ENCODE data around the gene TNKS1BP1. TPM values are rescaled to one million over a fixed set of nuclear protein-coding genes. Genes with fewer than 3 reads are reported as not detected.

The TNKS1BP1 gene
- total RNA-seq, 4 donors from 2014 or later: 74.3 to 122 (median 119) TPM

DNA sequence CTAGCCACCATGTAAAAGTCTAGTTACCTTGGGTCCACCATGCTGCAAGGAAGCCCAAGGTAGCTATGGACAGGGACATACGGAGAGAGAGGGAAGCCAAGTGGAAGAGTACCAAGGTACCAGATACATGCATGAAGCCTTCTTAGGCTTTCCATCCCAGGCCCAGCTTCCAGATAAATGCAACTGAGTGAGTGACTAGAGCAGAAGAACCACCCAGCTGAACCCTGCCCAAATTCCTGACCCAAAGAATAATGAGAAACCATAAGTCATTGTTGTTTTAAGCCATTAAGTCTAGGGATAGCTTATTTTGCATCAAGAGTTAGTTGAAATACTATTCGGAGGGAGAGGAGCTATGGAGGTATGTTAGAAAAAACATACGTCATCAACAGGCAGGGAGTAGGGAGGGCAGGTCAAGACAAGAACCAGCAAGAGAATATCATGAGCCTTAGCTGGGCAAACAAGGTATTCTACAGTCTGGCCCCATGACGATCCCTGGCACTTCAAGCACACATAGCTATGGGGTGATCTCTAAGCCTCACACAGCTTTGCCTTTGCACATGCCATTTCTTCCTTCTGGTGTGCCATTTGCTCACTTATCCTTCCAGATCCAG is 51.2 kb downstream of the TNKS1BP1 start:
- TF ChIP-seq CTCF (IDR thresholded peaks at IDR 0.05) (no peak), POLR2A (IDR thresholded peaks at IDR 0.05) (no peak), POLR2AphosphoS5 (IDR thresholded peaks at IDR 0.05) (no peak), EP300 (IDR thresholded peaks at IDR 0.05; ENCODE audit: low read depth) (no peak)
- no peak for DNase-seq
- Histone ChIP-seq H3K9me3 (no peaks in the 10 kb centered on the region), H3K36me3 (no peaks in the 10 kb centered on the region), H3K27me3 (no peaks in the 10 kb centered on the region), H3K4me1 (peaks cover 8 to 22% (median 13%) of the 10 kb centered on the region in 4 donors), H3K27ac (no peak overlapping the region), H3K4me3 (no peak overlapping the region)
- WGBS, 2 donors (ENCODE audit: low coverage in 1 of 2): 95 to 96% methylated on average over 4 of the region's 4 CpGs
- intact Hi-C loops (cut with DNase I; ENCODE audit: low total_unique reads): no loop called here
- in situ Hi-C loops (cut with MboI; ENCODE audit: low pct_ligation_motif_present in 1 of 4, low pct_unique_long_range_greater_than_20kb in 1 of 4, low sequenced_read_pairs in 3 of 4): loop anchor here in 1 of 4 donors (25.0 kb wide), 1 partner anchor 436 kb away; no protein-coding TSS in a partner anchor

GRCh38 chr11:57269571-57270021 is 55.2 kb downstream of the TNKS1BP1 start:
- no peaks in the 10 kb centered on the region for H3K27me3 ChIP-seq
- H3K9me3 ChIP-seq: peaks cover 0 to 9% of the 10 kb centered on the region in 2 donors
- 29% methylated on average over 3 of the region's 3 CpGs; no CpG with 5 or more reads in 1 of the 2 donors for WGBS, 2 donors (ENCODE audit: low coverage in 1 of 2)
- no peak overlapping the region for H3K4me3 ChIP-seq
- no peak overlapping the region for H3K27ac ChIP-seq
- peaks cover 0 to 8% (median 0%) of the 10 kb centered on the region in 4 donors for H3K4me1 ChIP-seq
- in situ Hi-C loops (cut with MboI; ENCODE audit: low pct_ligation_motif_present in 1 of 4, low pct_unique_long_range_greater_than_20kb in 1 of 4, low sequenced_read_pairs in 3 of 4) (loop anchor here in 1 of 4 donors (25.0 kb wide), 1 partner anchor 432 kb away; no protein-coding TSS in a partner anchor), intact Hi-C loops (cut with DNase I; ENCODE audit: low total_unique reads) (no loop called here)
- TF ChIP-seq EP300 (IDR thresholded peaks at IDR 0.05; ENCODE audit: low read depth) (no peak), CTCF (IDR thresholded peaks at IDR 0.05) (no peak), POLR2A (IDR thresholded peaks at IDR 0.05) (no peak), POLR2AphosphoS5 (IDR thresholded peaks at IDR 0.05) (no peak)
- DNase-seq: no peak
- no peaks in the 10 kb centered on the region for H3K36me3 ChIP-seq

DNA sequence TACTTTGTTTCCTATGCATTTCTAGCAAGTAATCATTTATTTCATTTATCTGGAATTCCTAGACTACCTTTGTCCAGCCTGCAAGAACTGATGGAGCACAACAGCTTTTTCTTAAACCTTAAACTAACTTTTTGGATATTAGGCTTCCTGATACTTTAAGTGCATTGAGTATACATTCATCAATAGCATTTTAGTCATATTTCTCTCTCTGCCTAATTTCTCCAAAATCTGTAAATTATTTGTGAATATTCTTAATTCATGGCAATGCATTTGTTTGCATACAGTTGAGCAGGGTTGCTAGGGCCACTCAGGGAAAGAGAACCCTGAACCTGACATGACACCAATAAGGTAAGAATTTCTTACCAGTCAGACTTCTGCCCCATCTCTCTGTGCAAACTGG is 58.6 kb downstream of the TNKS1BP1 start:
- Histone ChIP-seq H3K36me3 (no peaks in the 10 kb centered on the region), H3K4me3 (no peak overlapping the region), H3K9me3 (peaks cover 0 to 9% of the 10 kb centered on the region in 2 donors), H3K27ac (no peak overlapping the region), H3K27me3 (no peaks in the 10 kb centered on the region), H3K4me1 (peaks cover 0 to 8% (median 0%) of the 10 kb centered on the region in 4 donors)
- no peak for DNase-seq
- in situ Hi-C loops (cut with MboI; ENCODE audit: low pct_ligation_motif_present in 1 of 4, low pct_unique_long_range_greater_than_20kb in 1 of 4, low sequenced_read_pairs in 3 of 4): loop anchor here in 1 of 4 donors (25.0 kb wide), 1 partner anchor 429 kb away; no protein-coding TSS in a partner anchor
- intact Hi-C loops (cut with DNase I; ENCODE audit: low total_unique reads): no loop called here
- no peak for TF ChIP-seq EP300 (IDR thresholded peaks at IDR 0.05; ENCODE audit: low read depth)

GRCh38 chr11:57263351-57263750 is 61.4 kb downstream of the TNKS1BP1 start:
- Histone ChIP-seq H3K36me3 (no peaks in the 10 kb centered on the region), H3K4me1 (no peaks in the 10 kb centered on the region), H3K27me3 (no peaks in the 10 kb centered on the region), H3K9me3 (peaks cover 0 to 9% of the 10 kb centered on the region in 2 donors), H3K4me3 (no peak overlapping the region), H3K27ac (no peak overlapping the region)
- no peak for DNase-seq
- intact Hi-C loops (cut with DNase I; ENCODE audit: low total_unique reads) (no loop called here), in situ Hi-C loops (cut with MboI; ENCODE audit: low pct_ligation_motif_present in 1 of 4, low pct_unique_long_range_greater_than_20kb in 1 of 4, low sequenced_read_pairs in 3 of 4) (loop anchor here in 1 of 4 donors (25.0 kb wide), 1 partner anchor 426 kb away; no protein-coding TSS in a partner anchor)
- 84 to 86% methylated on average over 4 to 7 of the region's 7 CpGs for WGBS, 2 donors (ENCODE audit: low coverage in 1 of 2)
- TF ChIP-seq POLR2A (IDR thresholded peaks at IDR 0.05) (no peak), EP300 (IDR thresholded peaks at IDR 0.05; ENCODE audit: low read depth) (no peak), CTCF (IDR thresholded peaks at IDR 0.05) (no peak), POLR2AphosphoS5 (IDR thresholded peaks at IDR 0.05) (no peak)

All from transverse colon (tissue), 4 donors.